ENCODE measurements around the gene IL10RB. TPM values are rescaled to one million over a fixed set of nuclear protein-coding genes. Genes with fewer than 3 reads are reported as not detected.

The IL10RB gene
- total and polyA plus RNA-seq, 2 of the 13 experiments (the other 11 are each of a cell fraction or from before 2014, with no cell fraction given) = 17.4 to 18.2 TPM

- 82% methylated on average over 8 of the region's 8 CpGs for WGBS (ENCODE audit: low lambda C conversion rate)
- Histone ChIP-seq H3K27me3 (ENCODE audit: control insufficient read depth in 1 of 2, insufficient read depth in 2 of 2, low read length in 2 of 2) (no peaks in the 10 kb centered on the region; a peak in 1 of 5 replicates), H4K20me1 (ENCODE audit: insufficient read depth, low read length) (no peaks in the 10 kb centered on the region), H3K79me2 (ENCODE audit: insufficient read depth, low read length) (peaks cover 34% of the 10 kb centered on the region), H2AFZ (ENCODE audit: low read length) (no peak overlapping the region), H3K36me3 (replicated peaks in 1 of 2; ENCODE audit: control insufficient read depth in 1 of 2, insufficient read depth in 2 of 2, low read length in 2 of 2) (no peaks in the 10 kb centered on the region; a peak in 1 of 5 replicates), H3K4me3 (replicated peaks in 1 of 3; ENCODE audit: insufficient read depth in 1 of 3, low read depth in 2 of 3, low read length in 3 of 3) (peak overlapping the region; percentile 4 to 97 (median 87); a peak in 3 of 6 replicates), H3K4me1 (ENCODE audit: insufficient read depth, low read length) (peaks cover 55% of the 10 kb centered on the region), H3K4me2 (ENCODE audit: low read depth, low read length) (peak overlapping the region; percentile 90), H3K9ac (ENCODE audit: insufficient read depth, low read depth, low read length) (peak overlapping the region; percentile 83; the same call in 1 of the 2 replicates), H3K9me3 (ENCODE audit: low read length) (no peaks in the 10 kb centered on the region), H3K27ac (ENCODE audit: extremely low read length, insufficient read depth, low read length) (no peak overlapping the region)
- FAIRE-seq (no peak), DNase-seq (ENCODE audit: low spot score) (no peak), ATAC-seq (no peak)
- intact Hi-C loops (cut with micrococcal nuclease; ENCODE audit: unreplicated experiment) (loop anchor here (5.0 kb wide), 1 partner anchor 36 kb away; the partner anchor contains the start of gene IL10RB), in situ Hi-C loops (cut with HindIII; ENCODE audit: extremely low pct_ligation_motif_present, low pct_unique_long_range_greater_than_20kb) (no loop called here)
- TF ChIP-seq AKAP8 (CRISPR knock-in tag; IDR thresholded peaks at IDR 0.05) = no peak
- no peak for TF ChIP-seq NFYB (CRISPR knock-in tag; IDR thresholded peaks at IDR 0.05)
- no peak for TF ChIP-seq ZNF850 (CRISPR knock-in tag; conservative IDR thresholded peaks at IDR 0.05)
- TF ChIP-seq MTF2 (CRISPR knock-in tag; IDR thresholded peaks at IDR 0.05; ENCODE audit: borderline replicate concordance) = no peak
- no peak for TF ChIP-seq NFE2L2 (IDR thresholded peaks at IDR 0.05; ENCODE audit: low read length)
- TF ChIP-seq ZNF296 (CRISPR knock-in tag; conservative IDR thresholded peaks at IDR 0.05) = no peak
- TF ChIP-seq FOXK1 (CRISPR knock-in tag; IDR thresholded peaks at IDR 0.05; ENCODE audit: borderline replicate concordance, low read depth) = no peak
- no peak for TF ChIP-seq ZNF143 (CRISPR knock-in tag; IDR thresholded peaks at IDR 0.05)
- no peak for TF ChIP-seq GZF1 (CRISPR knock-in tag; IDR thresholded peaks at IDR 0.05)
- no peak for TF ChIP-seq ZNF253 (CRISPR knock-in tag; IDR thresholded peaks at IDR 0.05; ENCODE audit: borderline replicate concordance)
- no peak for TF ChIP-seq SP1 (IDR thresholded peaks at IDR 0.05)
- no peak for TF ChIP-seq SP1 (CRISPR knock-in tag; IDR thresholded peaks at IDR 0.05)
- TF ChIP-seq, protein P1, sequence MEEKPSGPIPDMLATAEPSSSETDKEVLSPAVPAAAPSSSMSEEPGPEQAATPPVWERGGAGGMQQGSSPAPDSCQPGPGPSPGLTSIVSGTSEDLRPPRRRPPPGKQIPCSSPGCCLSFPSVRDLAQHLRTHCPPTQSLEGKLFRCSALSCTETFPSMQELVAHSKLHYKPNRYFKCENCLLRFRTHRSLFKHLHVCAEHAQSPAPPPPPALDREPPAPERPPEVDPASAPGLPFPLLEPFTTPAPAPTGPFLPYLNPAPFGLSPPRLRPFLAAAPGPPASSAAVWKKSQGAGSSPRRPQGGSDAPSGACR (CRISPR knock-in tag; IDR thresholded peaks at IDR 0.05) = no peak
- TF ChIP-seq, protein P2, sequence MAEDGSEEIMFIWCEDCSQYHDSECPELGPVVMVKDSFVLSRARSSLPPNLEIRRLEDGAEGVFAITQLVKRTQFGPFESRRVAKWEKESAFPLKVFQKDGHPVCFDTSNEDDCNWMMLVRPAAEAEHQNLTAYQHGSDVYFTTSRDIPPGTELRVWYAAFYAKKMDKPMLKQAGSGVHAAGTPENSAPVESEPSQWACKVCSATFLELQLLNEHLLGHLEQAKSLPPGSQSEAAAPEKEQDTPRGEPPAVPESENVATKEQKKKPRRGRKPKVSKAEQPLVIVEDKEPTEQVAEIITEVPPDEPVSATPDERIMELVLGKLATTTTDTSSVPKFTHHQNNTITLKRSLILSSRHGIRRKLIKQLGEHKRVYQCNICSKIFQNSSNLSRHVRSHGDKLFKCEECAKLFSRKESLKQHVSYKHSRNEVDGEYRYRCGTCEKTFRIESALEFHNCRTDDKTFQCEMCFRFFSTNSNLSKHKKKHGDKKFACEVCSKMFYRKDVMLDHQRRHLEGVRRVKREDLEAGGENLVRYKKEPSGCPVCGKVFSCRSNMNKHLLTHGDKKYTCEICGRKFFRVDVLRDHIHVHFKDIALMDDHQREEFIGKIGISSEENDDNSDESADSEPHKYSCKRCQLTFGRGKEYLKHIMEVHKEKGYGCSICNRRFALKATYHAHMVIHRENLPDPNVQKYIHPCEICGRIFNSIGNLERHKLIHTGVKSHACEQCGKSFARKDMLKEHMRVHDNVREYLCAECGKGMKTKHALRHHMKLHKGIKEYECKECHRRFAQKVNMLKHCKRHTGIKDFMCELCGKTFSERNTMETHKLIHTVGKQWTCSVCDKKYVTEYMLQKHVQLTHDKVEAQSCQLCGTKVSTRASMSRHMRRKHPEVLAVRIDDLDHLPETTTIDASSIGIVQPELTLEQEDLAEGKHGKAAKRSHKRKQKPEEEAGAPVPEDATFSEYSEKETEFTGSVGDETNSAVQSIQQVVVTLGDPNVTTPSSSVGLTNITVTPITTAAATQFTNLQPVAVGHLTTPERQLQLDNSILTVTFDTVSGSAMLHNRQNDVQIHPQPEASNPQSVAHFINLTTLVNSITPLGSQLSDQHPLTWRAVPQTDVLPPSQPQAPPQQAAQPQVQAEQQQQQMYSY (CRISPR knock-in tag; IDR thresholded peaks at IDR 0.05) = no peak
- TF ChIP-seq ISL2 (CRISPR knock-in tag; IDR thresholded peaks at IDR 0.05) = no peak
- no peak for TF ChIP-seq NR0B2 (CRISPR knock-in tag; IDR thresholded peaks at IDR 0.05)
- TF ChIP-seq RNF2 (conservative IDR thresholded peaks at IDR 0.05; ENCODE audit: low read depth) = no peak
- no TSS peak for BruUV-seq (replicated peaks)
- ChIA-PET CTCF (ENCODE audit: low intra/inter-chr PET ratio, low total read pairs) (interaction anchor here (2.0 kb wide), 1 partner anchor 32 kb away, joined by 5 read pairs; no protein-coding TSS in a partner anchor), POLR2A (interaction anchor here (0.6 to 1.9 kb wide), 3 partner anchors 35 to 181 kb away, joined by 3 to 6 read pairs (median 4); partner anchors contain the start of genes IFNAR1 and IL10RB)
Observed at GRCh38 chr21:33231526-33231925, 34.6 kb upstream of the IL10RB start.
